ENCODE results near the gene SLC2A10. TPM values are rescaled to one million over a fixed set of nuclear protein-coding genes. Genes with fewer than 3 reads are reported as not detected.

The SLC2A10 gene
- total RNA-seq, 4 donors from 2014 or later: 3.1 to 6.7 (median 5.4) TPM

DNA sequence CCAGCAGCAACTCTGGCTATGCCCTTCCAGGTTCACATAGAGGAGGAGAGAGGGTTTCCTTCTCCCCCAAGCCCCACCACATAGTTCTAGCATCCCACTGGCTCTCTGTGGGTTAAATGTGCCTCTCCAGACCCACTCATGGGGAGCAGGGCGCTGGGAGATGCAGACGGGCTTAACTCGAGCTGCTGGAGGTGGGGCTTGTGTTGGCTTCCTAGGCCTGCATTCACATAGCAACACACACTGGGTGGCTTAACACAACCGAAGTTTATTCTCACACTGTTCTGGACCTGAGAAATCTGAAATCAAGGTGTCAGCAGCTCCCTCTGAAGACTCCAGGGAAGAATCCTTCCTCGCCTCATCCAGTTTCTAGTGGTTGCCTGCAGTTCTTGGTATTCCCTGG, 33.6 kb downstream of the SLC2A10 start:
- DNase-seq: no peak
- TF ChIP-seq, protein P1, sequence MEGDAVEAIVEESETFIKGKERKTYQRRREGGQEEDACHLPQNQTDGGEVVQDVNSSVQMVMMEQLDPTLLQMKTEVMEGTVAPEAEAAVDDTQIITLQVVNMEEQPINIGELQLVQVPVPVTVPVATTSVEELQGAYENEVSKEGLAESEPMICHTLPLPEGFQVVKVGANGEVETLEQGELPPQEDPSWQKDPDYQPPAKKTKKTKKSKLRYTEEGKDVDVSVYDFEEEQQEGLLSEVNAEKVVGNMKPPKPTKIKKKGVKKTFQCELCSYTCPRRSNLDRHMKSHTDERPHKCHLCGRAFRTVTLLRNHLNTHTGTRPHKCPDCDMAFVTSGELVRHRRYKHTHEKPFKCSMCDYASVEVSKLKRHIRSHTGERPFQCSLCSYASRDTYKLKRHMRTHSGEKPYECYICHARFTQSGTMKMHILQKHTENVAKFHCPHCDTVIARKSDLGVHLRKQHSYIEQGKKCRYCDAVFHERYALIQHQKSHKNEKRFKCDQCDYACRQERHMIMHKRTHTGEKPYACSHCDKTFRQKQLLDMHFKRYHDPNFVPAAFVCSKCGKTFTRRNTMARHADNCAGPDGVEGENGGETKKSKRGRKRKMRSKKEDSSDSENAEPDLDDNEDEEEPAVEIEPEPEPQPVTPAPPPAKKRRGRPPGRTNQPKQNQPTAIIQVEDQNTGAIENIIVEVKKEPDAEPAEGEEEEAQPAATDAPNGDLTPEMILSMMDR (IDR thresholded peaks at IDR 0.05): no peak
- TF ChIP-seq POLR2A (IDR thresholded peaks at IDR 0.05): no peak
- 38 to 86% methylated on average over 1 to 4 of the region's 5 CpGs for WGBS, 2 donors
- peaks cover 0 to 34% (median 0%) of the 10 kb centered on the region in 4 donors for H3K27me3 ChIP-seq
- H3K4me1 ChIP-seq: peaks cover 0 to 56% (median 0%) of the 10 kb centered on the region in 3 donors
- no peaks in the 10 kb centered on the region for H3K9me3 ChIP-seq
- no peak overlapping the region for H3K4me3 ChIP-seq
- intact Hi-C loops (cut with DNase I): no loop called here
- no peaks in the 10 kb centered on the region for H3K36me3 ChIP-seq
- no peak overlapping the region for H3K27ac ChIP-seq

DNA sequence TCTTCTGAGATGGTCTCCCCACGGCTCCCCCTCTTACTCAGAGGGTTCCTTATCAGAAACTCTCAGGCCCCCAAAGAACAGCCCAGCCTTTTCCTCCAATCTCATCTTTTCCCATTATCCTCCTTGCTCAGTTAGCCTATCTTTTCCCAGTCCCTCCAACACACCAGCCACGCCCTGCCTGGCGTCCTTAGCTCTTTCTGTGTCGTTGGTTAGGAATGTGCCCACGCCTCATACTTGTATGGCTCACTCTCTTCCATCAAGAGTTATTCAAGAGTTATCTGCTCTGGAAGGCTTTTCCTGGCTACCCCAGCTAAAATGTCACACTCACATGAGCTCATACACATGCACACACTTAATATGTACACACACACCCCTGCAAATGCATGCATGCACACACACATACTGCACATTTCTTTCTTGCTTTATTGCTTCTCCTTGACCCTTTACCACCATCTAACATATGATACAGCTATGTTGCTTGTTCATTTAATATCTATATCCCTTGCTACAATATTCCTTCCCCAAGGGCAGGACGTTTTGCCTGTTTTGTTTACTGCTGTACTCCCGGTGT, 37.6 kb downstream of the SLC2A10 start:
- no peak for DNase-seq
- Histone ChIP-seq H3K4me3 (no peak overlapping the region), H3K36me3 (no peaks in the 10 kb centered on the region), H3K4me1 (peaks cover 0 to 33% (median 0%) of the 10 kb centered on the region in 3 donors), H3K27me3 (peaks cover 0 to 35% (median 0%) of the 10 kb centered on the region in 4 donors), H3K9me3 (no peaks in the 10 kb centered on the region), H3K27ac (no peak overlapping the region)
- intact Hi-C loops (cut with DNase I): no loop called here
- 34 to 53% methylated on average over 7 of the region's 7 CpGs for WGBS, 2 donors
- no peak for TF ChIP-seq POLR2A (IDR thresholded peaks at IDR 0.05)
- TF ChIP-seq, protein P1 (IDR thresholded peaks at IDR 0.05): no peak

GRCh38 chr20:46749147-46749546, 39.7 kb downstream of the SLC2A10 start:
- Histone ChIP-seq H3K9me3 (no peaks in the 10 kb centered on the region), H3K36me3 (no peaks in the 10 kb centered on the region), H3K27ac (no peak overlapping the region), H3K27me3 (peaks cover 0 to 33% (median 0%) of the 10 kb centered on the region in 4 donors), H3K4me3 (no peak overlapping the region), H3K4me1 (peaks cover 0 to 25% (median 0%) of the 10 kb centered on the region in 3 donors)
- intact Hi-C loops (cut with DNase I): no loop called here
- TF ChIP-seq, protein P1 (IDR thresholded peaks at IDR 0.05): no peak
- TF ChIP-seq POLR2A (IDR thresholded peaks at IDR 0.05): no peak
- WGBS, 2 donors: 55 to 86% methylated on average over 3 of the region's 3 CpGs
- no peak for DNase-seq

DNA sequence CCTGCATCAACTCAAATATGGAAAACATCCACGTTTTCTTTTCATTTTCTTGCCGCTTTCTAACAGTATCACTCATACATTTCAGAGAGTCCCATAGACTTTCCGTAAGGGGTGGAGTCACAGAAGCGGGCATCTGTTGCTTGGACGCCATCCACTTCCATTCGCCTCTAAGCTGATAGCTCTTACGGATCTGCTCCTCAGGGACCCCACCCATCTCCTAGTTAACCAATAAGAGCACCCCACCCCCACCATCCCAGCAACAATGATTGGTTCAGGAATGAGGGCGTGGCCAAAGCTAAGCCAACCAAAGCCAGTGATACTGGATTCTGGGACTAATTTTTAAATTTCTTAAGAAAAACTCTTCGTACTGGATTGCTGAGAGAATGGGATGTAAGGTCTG, 42.4 kb downstream of the SLC2A10 start:
- H3K27ac ChIP-seq: no peak overlapping the region
- no peaks in the 10 kb centered on the region for H3K9me3 ChIP-seq
- TF ChIP-seq, protein P1 (IDR thresholded peaks at IDR 0.05): no peak
- TF ChIP-seq POLR2A (IDR thresholded peaks at IDR 0.05): no peak
- no peaks in the 10 kb centered on the region for H3K36me3 ChIP-seq
- peaks cover 0 to 14% (median 0%) of the 10 kb centered on the region in 4 donors for H3K27me3 ChIP-seq
- no peak overlapping the region for H3K4me3 ChIP-seq
- no peak for DNase-seq
- intact Hi-C loops (cut with DNase I): loop anchor here (5.0 to 10.0 kb wide), 2 partner anchors 393 to 445 kb away; no protein-coding TSS in a partner anchor
- WGBS, 2 donors: 63 to 65% methylated on average over 8 to 9 of the region's 9 CpGs
- H3K4me1 ChIP-seq: peaks cover 0 to 14% (median 0%) of the 10 kb centered on the region in 3 donors

DNA sequence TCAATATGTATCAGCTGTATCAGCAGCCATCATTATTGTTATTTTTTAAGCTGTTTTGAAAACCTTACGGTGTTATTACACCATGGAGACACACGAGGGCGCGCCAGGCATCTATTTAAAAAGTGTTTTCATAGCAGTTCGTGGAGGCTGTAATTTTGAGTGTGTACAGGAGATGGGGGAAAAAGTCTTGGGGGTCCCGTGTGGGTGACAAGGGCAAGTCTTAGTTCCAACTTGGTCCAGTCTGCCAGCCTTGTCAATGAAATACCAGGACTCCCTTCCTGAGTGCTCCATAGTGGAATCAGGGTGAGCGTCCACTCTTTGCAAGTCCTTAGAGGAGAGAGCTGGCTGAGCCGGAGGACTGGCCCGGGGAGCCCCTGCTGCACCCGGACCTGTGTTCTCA, 43.3 kb downstream of the SLC2A10 start:
- H3K4me1 ChIP-seq: peaks cover 0 to 6% (median 0%) of the 10 kb centered on the region in 3 donors
- TF ChIP-seq, protein P1 (IDR thresholded peaks at IDR 0.05): peak; percentile 18 to 75 (median 65)
- no peak for TF ChIP-seq POLR2A (IDR thresholded peaks at IDR 0.05)
- H3K27me3 ChIP-seq: peaks cover 0 to 14% (median 0%) of the 10 kb centered on the region in 4 donors
- no peak overlapping the region for H3K4me3 ChIP-seq
- H3K27ac ChIP-seq: no peak overlapping the region
- H3K36me3 ChIP-seq: no peaks in the 10 kb centered on the region
- H3K9me3 ChIP-seq: no peaks in the 10 kb centered on the region
- 3 to 12% methylated on average over 8 to 9 of the region's 10 CpGs for WGBS, 2 donors
- intact Hi-C loops (cut with DNase I): loop anchor here (5.0 to 10.0 kb wide), 2 partner anchors 392 to 445 kb away; no protein-coding TSS in a partner anchor
- no peak for DNase-seq

Measured in esophagus squamous epithelium (tissue), 5 donors.